GM12878 (cell line): ENCODE measurements around the gene ANKRD33B. TPM values are rescaled to one million over a fixed set of nuclear protein-coding genes. Genes with fewer than 3 reads are reported as not detected.

Experiments
- ATAC-seq: fragments of 200-7000 bp; cut with Tn5 transposase; 3 replicates; pipeline ENCODE4 v1.9.1; 2020; ENCODE audit warnings: mild to moderate bottlenecking, moderate library complexity
- BruUV-seq: library from RNA; stranded (reverse); fragments of 400-500 nt; replicated peaks from 2 replicates; lab custom pipeline; 2021; lab: Mats Ljungman, UMichigan
- CTCF ChIA-PET: fragments of 300-600 bp; sonication (Branson Sonifier 250); formaldehyde crosslinking; extraction: SDS; loops from one replicate; lab custom pipeline; 2021; ENCODE audit warnings: inconsistent platforms; lab: Yijun Ruan, JAX
- POLR2A ChIA-PET: fragments of 350-600 bp; formaldehyde crosslinking; extraction: SDS; loops from one replicate; lab custom pipeline; 2021; ENCODE audit warnings: inconsistent platforms; lab: Charles Lee
- RAD21 ChIA-PET: fragments of 300-600 bp; sonication (Branson Sonifier 250); formaldehyde crosslinking; loops from one replicate; lab custom pipeline; 2023; ENCODE audit warnings: antibody characterized with exemption; ENCODE audit not compliant: unreplicated experiment; lab: Charles Lee
- SMC1A ChIA-PET: fragments of 300-600 bp; sonication (Branson Sonifier 250); formaldehyde crosslinking; loops from one replicate; lab custom pipeline; 2023; ENCODE audit not compliant: unreplicated experiment, uncharacterized antibody; lab: Charles Lee
- DNase-seq: peaks from one replicate; pipeline ENCODE4 v3.0.0-alpha.2; 2011; ENCODE audit warnings: low read depth, low spot score
- FAIRE-seq: peaks from 3 replicates; lab custom pipeline; 2011; peaks lifted over from hg19 to GRCh38; lab: Jason Lieb, UNC
- H2AFZ ChIP-seq: 2 replicates; pipeline ENCODE4 v1.6.0; 2011; ENCODE audit warnings: low read depth, low read length, control low read depth; ENCODE audit not compliant: control insufficient read depth
- H3K27ac ChIP-seq: 2 replicates; pipeline ENCODE4 v1.5.1; 2011; ENCODE audit warnings: control low read depth; ENCODE audit not compliant: control insufficient read depth, insufficient read depth
- H3K27me3 ChIP-seq, 2 experiments: replicated peaks in 1 of 2; 2 replicates each; pipeline versions ENCODE4 v1.6.0 to v1.6.1; 2011; ENCODE audit warnings: low read length in 1 of 2; ENCODE audit not compliant: control insufficient read depth in 2 of 2, insufficient read depth in 2 of 2
- H3K36me3 ChIP-seq, 2 experiments: 2 replicates each; pipeline ENCODE4 v1.5.1; 2011; ENCODE audit warnings: low read length in 1 of 2; ENCODE audit not compliant: control insufficient read depth in 2 of 2, insufficient read depth in 2 of 2
- H3K4me1 ChIP-seq: 2 replicates; pipeline ENCODE4 v1.6.1; 2011; ENCODE audit warnings: mild to moderate bottlenecking, low read length, moderate library complexity, mixed read lengths; ENCODE audit not compliant: control insufficient read depth, insufficient read depth
- H3K4me2 ChIP-seq: 2 replicates; pipeline ENCODE4 v1.6.0; 2011; ENCODE audit warnings: control low read depth; ENCODE audit not compliant: control insufficient read depth, insufficient read depth
- H3K4me3 ChIP-seq: fragments of 200-600 bp; sonication (generic); 2 replicates; pipeline ENCODE4 v1.5.1; 2016
- H3K79me2 ChIP-seq: 2 replicates; pipeline ENCODE4 v1.6.0; 2011; ENCODE audit warnings: low read length; ENCODE audit not compliant: control insufficient read depth, insufficient read depth
- H3K9ac ChIP-seq: 2 replicates; pipeline ENCODE4 v1.8.0; 2011; ENCODE audit warnings: low read length, control low read depth, mixed read lengths; ENCODE audit not compliant: control insufficient read depth, insufficient read depth
- H3K9me3 ChIP-seq: replicated peaks from 3 replicates; pipeline ENCODE4 v1.5.1; 2011; ENCODE audit warnings: mild to moderate bottlenecking, low read length; ENCODE audit not compliant: control insufficient read depth, insufficient read depth
- H4K20me1 ChIP-seq: 2 replicates; pipeline ENCODE4 v1.6.0; 2011; ENCODE audit not compliant: control insufficient read depth, insufficient read depth
- CHD2 ChIP-seq: IDR thresholded peaks from 2 replicates; pipeline ENCODE4 v1.6.1; 2011; ENCODE audit warnings: low read depth, low read length, improper control_type of control experiment, borderline replicate concordance
- CREB1 ChIP-seq: IDR thresholded peaks from 2 replicates; pipeline ENCODE4 v1.6.1; 2012; ENCODE audit warnings: low read depth, mild to moderate bottlenecking, inconsistent platforms
- HDAC6 ChIP-seq: fragments of 200-600 bp; sonication (generic); IDR thresholded peaks from one replicate; pipeline ENCODE4 v1.8.0; 2017; ENCODE audit warnings: antibody characterized with exemption; ENCODE audit not compliant: unreplicated experiment
- IKZF2 ChIP-seq, 2 experiments: fragments of 450-650 bp; IDR thresholded peaks; 2 replicates each; pipeline ENCODE4 v1.6.1; 2017; ENCODE audit warnings: mild to moderate bottlenecking in 2 of 2, moderate library complexity in 2 of 2
- KDM1A ChIP-seq: fragments of 200-600 bp; sonication (generic); IDR thresholded peaks from 2 replicates; pipeline ENCODE4 v1.6.1; 2016; ENCODE audit warnings: borderline replicate concordance
- NR2C1 ChIP-seq: fragments of 450-650 bp; IDR thresholded peaks from 2 replicates; pipeline ENCODE4 v1.6.1; 2017; ENCODE audit warnings: antibody characterized with exemption, mild to moderate bottlenecking, moderate library complexity
- RUNX3 ChIP-seq: IDR thresholded peaks from 2 replicates; pipeline ENCODE4 v1.6.1; 2012; ENCODE audit warnings: low read length, inconsistent platforms
- SIN3A ChIP-seq: IDR thresholded peaks from 2 replicates; pipeline ENCODE4 v1.6.1; 2012; ENCODE audit warnings: low read depth, low read length, improper control_type of control experiment
- SMARCA5 ChIP-seq: fragments of 450-650 bp; IDR thresholded peaks from 2 replicates; pipeline ENCODE4 v1.6.1; 2017; ENCODE audit warnings: mild to moderate bottlenecking
- SRF ChIP-seq, 2 experiments: IDR thresholded peaks; 2 replicates each; pipeline ENCODE4 v1.6.1; 2011; ENCODE audit warnings: low read depth in 2 of 2, low read length in 2 of 2, mild to moderate bottlenecking in 1 of 2, moderate library complexity in 1 of 2
- TCF12 ChIP-seq: IDR thresholded peaks from 2 replicates; pipeline ENCODE4 v1.6.1; 2011; ENCODE audit warnings: low read depth, mild to moderate bottlenecking, low read length
- TCF7 ChIP-seq: IDR thresholded peaks from 2 replicates; pipeline ENCODE4 v1.6.1; 2014; ENCODE audit warnings: antibody characterized with exemption, borderline replicate concordance
- USF1 ChIP-seq: IDR thresholded peaks from 2 replicates; pipeline ENCODE4 v1.6.1; 2011; ENCODE audit warnings: borderline replicate concordance, low read depth, mild to moderate bottlenecking, moderate library complexity, mixed read lengths, low read length; ENCODE audit not compliant: insufficient read depth; ENCODE audit errors: extremely low read length
- USF2 ChIP-seq: IDR thresholded peaks from 2 replicates; pipeline ENCODE4 v1.6.1; 2011; ENCODE audit warnings: low read depth, low read length, improper control_type of control experiment, borderline replicate concordance
- YBX1 ChIP-seq: fragments of 450-650 bp; IDR thresholded peaks from 2 replicates; pipeline ENCODE4 v1.6.1; 2016; ENCODE audit warnings: antibody characterized with exemption
- ZZZ3 ChIP-seq: IDR thresholded peaks from 2 replicates; pipeline ENCODE4 v1.6.1; 2011; ENCODE audit warnings: low read depth; ENCODE audit not compliant: control insufficient read depth, insufficient read length
- WGBS: methylation state at CpG from one replicate; pipeline ENCODE4 v1.1.6; 2016; ENCODE audit warnings: low lambda C conversion rate; ENCODE audit not compliant: insufficient replicate concordance, insufficient coverage; ENCODE audit errors: missing lambda C conversion rate; 5-methylcytosine and 5-hydroxymethylcytosine counted together
- in situ Hi-C: fragments of 300-500 bp; cut with MboI; formaldehyde crosslinking; loops from 9 replicates; pipeline ENCODE4 v1.14.3; 2018; ENCODE audit warnings: mixed read lengths
- intact Hi-C: fragments of 100-400 bp; cut with micrococcal nuclease; formaldehyde crosslinking; loops from one replicate; pipeline ENCODE4 v1.14.2; 2022; ENCODE audit not compliant: unreplicated experiment
- polyA plus RNA-seq, 11 experiments: library from polyadenylated mRNA; depleted of rRNA in 4 of 11; unstranded in 6 of 11; stranded (reverse) in 5 of 11; fragments of >200 nt; fragmentation: Nextera tagmentation in 4 of 11; fragmentation: Illumina TruSeq in 1 of 11; extraction: Ambion mirVana in 4 of 11; extraction: Trizol in 1 of 11; gene quantifications; 1 replicate in 1 of 11; 2 replicates in 10 of 11; pipeline versions ENCODE4 v1.2.1 to v1.2.3, GENCODE V29; 2011 to 2016; ENCODE audit warnings: inconsistent platforms in 2 of 11, missing spikeins in 2 of 11, low read depth in 1 of 11
- total RNA-seq, 4 experiments: library from RNA; depleted of rRNA in 3 of 4; stranded (reverse); fragments of >200 nt in 3 of 4; fragmentation: Illumina TruSeq in 1 of 4; extraction: Trizol in 1 of 4; gene quantifications; 2 replicates each; pipeline versions ENCODE4 v1.2.1 to v1.2.3, GENCODE V29; 2013 to 2021

ANKRD33B gene
- total and polyA plus RNA-seq, 10 of the 15 experiments (the other 5 are each of a cell fraction or from before 2014, with no cell fraction given) = 4.9 to 61.6 (median 15.6) TPM

- RAD21 ChIA-PET = interaction anchor here (0.6 to 3.2 kb wide), 7 partner anchors 8 to 107 kb away, joined by 3 to 21 read pairs (median 4); no protein-coding TSS in a partner anchor
- Histone ChIP-seq H3K9me3 (no peaks in the 10 kb centered on the region), H3K4me2 (no peak overlapping the region), H4K20me1 (no peaks in the 10 kb centered on the region), H3K4me3 (no peak overlapping the region), H3K79me2 (peaks cover 9% of the 10 kb centered on the region), H3K36me3 (no peaks in the 10 kb centered on the region), H3K27me3 (no peaks in the 10 kb centered on the region), H3K4me1 (peaks cover 28% of the 10 kb centered on the region), H3K27ac (no peak overlapping the region), H3K9ac (no peak overlapping the region), H2AFZ (no peak overlapping the region)
- SMC1A ChIA-PET = interaction anchor here (0.6 to 3.6 kb wide), 16 partner anchors 7 to 311 kb away, joined by 3 to 18 read pairs (median 4); no protein-coding TSS in a partner anchor
- in situ Hi-C loops (no loop called here), intact Hi-C loops (no loop called here)
- DNase-seq (no peak), FAIRE-seq (no peak), ATAC-seq (no peak)
- no peak for TF ChIP-seq RUNX3
- no peak for TF ChIP-seq NR2C1
- no peak for TF ChIP-seq SRF (IDR thresholded peaks at IDR 0.05; ENCODE audit: low read depth in 2 of 2, low read length in 2 of 2)
- no peak for TF ChIP-seq USF1
- no peak for TF ChIP-seq IKZF2 (IDR thresholded peaks at IDR 0.05)
- no peak for TF ChIP-seq CREB1
- no peak for TF ChIP-seq SIN3A
- TF ChIP-seq ZZZ3 = no peak
- TF ChIP-seq KDM1A = no peak
- no peak for TF ChIP-seq TCF12
- TF ChIP-seq SMARCA5 = no peak
- TF ChIP-seq USF2 = no peak
- no peak for TF ChIP-seq HDAC6
- TF ChIP-seq CHD2 = no peak
- TF ChIP-seq YBX1 = no peak
- no peak for TF ChIP-seq TCF7
- 69% methylated on average over 4 of the region's 4 CpGs for WGBS
- POLR2A ChIA-PET = interaction anchor here (0.5 to 1.9 kb wide), 6 partner anchors 9 to 467 kb away, joined by 3 to 6 read pairs (median 3); no protein-coding TSS in a partner anchor
- CTCF ChIA-PET = interaction anchor here (0.8 to 7.9 kb wide), 10 partner anchors 9 to 275 kb away, joined by 3 to 57 read pairs (median 4); no protein-coding TSS in a partner anchor
- BruUV-seq = no TSS peak
These were observed 4.7 kb upstream of the ANKRD33B start for GRCh38 chr5:10559151-10559550.
